Measurements from ENCODE around the gene RASA3. TPM values are rescaled to one million over a fixed set of nuclear protein-coding genes. Genes with fewer than 3 reads are reported as not detected.
"Not testable (repeated sequence)": the region's sequence is repeated elsewhere in the genome, so short reads cannot be mapped to it uniquely, and the experiment has no call there.

The RASA3 gene
- total RNA-seq, 1 experiment from 2014 or later: 22.3 TPM

GRCh38 chr13:114115191-114115671 is 17.2 kb downstream of the RASA3 start:
- CTCF ChIA-PET: interaction anchor here (0.6 kb wide), 1 partner anchor 25 kb away, joined by 4 read pairs; no protein-coding TSS in a partner anchor
- H3K4me3 Mint-ChIP-seq: no peak overlapping the region
- POLR2A ChIA-PET: no interaction called here
- peak; percentile 8 for DNase-seq (ENCODE audit: low spot score)
- peaks cover 55% of the 10 kb centered on the region for H3K4me1 Mint-ChIP-seq
- H3K27me3 Mint-ChIP-seq (ENCODE audit: low read depth): no peaks in the 10 kb centered on the region
- H3K9me3 Mint-ChIP-seq: no peaks in the 10 kb centered on the region; the same call in 1 of the 2 replicates
- no peak for ATAC-seq
- H3K27ac Mint-ChIP-seq: peak overlapping the region; percentile 75
- no peaks in the 10 kb centered on the region; the same call in 1 of the 2 replicates for H3K36me3 Mint-ChIP-seq
- no peak for TF ChIP-seq GRHL2 (CRISPR knock-in tag; IDR thresholded peaks at IDR 0.05; ENCODE audit: insufficient replicate concordance, severe bottlenecking)
- TF ChIP-seq TEAD1 (CRISPR knock-in tag; IDR thresholded peaks at IDR 0.05): no peak
- TF ChIP-seq TCF7 (CRISPR knock-in tag; IDR thresholded peaks at IDR 0.05; ENCODE audit: low read depth): no peak
- TF ChIP-seq NR1H2 (CRISPR knock-in tag; IDR thresholded peaks at IDR 0.05): no peak
- no peak for TF ChIP-seq RELA (CRISPR knock-in tag; IDR thresholded peaks at IDR 0.05; ENCODE audit: borderline replicate concordance)
- no peak for TF ChIP-seq FOXJ3 (CRISPR knock-in tag; IDR thresholded peaks at IDR 0.05; ENCODE audit: borderline replicate concordance)
- TF ChIP-seq, protein P1, sequence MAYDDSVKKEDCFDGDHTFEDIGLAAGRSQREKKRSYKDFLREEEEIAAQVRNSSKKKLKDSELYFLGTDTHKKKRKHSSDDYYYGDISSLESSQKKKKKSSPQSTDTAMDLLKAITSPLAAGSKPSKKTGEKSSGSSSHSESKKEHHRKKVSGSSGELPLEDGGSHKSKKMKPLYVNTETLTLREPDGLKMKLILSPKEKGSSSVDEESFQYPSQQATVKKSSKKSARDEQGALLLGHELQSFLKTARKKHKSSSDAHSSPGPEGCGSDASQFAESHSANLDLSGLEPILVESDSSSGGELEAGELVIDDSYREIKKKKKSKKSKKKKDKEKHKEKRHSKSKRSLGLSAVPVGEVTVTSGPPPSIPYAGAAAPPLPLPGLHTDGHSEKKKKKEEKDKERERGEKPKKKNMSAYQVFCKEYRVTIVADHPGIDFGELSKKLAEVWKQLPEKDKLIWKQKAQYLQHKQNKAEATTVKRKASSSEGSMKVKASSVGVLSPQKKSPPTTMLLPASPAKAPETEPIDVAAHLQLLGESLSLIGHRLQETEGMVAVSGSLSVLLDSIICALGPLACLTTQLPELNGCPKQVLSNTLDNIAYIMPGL (CRISPR knock-in tag; IDR thresholded peaks at IDR 0.05): no peak
- TF ChIP-seq ZNF232 (CRISPR knock-in tag; IDR thresholded peaks at IDR 0.05): no peak
- TF ChIP-seq NFATC4 (CRISPR knock-in tag; IDR thresholded peaks at IDR 0.05): no peak
- TF ChIP-seq EMX1 (CRISPR knock-in tag; IDR thresholded peaks at IDR 0.05): no peak
- no peak for TF ChIP-seq CREM (CRISPR knock-in tag; IDR thresholded peaks at IDR 0.05)
- TF ChIP-seq KAT7 (CRISPR knock-in tag; IDR thresholded peaks at IDR 0.05; ENCODE audit: borderline replicate concordance): no peak

GRCh38 chr13:114114666-114115065 is 17.8 kb downstream of the RASA3 start:
- H3K36me3 Mint-ChIP-seq; POLR2A ChIA-PET; H3K27me3 Mint-ChIP-seq (ENCODE audit: low read depth); H3K27ac Mint-ChIP-seq; H3K4me3 Mint-ChIP-seq; ATAC-seq; H3K9me3 Mint-ChIP-seq: not testable (repeated sequence)
- peak; percentile 7 for DNase-seq (ENCODE audit: low spot score)
- CTCF ChIA-PET: interaction anchor here (0.6 kb wide), 1 partner anchor 26 kb away, joined by 4 read pairs; no protein-coding TSS in a partner anchor
- H3K4me1 Mint-ChIP-seq: peaks cover 59% of the 10 kb centered on the region

GRCh38 chr13:114114006-114114640 is 18.3 kb downstream of the RASA3 start:
- Mint-ChIP-seq H3K4me3 (no peak overlapping the region), H3K4me1 (peaks cover 63% of the 10 kb centered on the region)

GRCh38 chr13:114113395-114113794 is 19.0 kb downstream of the RASA3 start:
- DNase-seq (ENCODE audit: low spot score); H3K27me3 Mint-ChIP-seq (ENCODE audit: low read depth); POLR2A ChIA-PET; H3K9me3 Mint-ChIP-seq; H3K4me3 Mint-ChIP-seq; H3K36me3 Mint-ChIP-seq; ATAC-seq: not testable (repeated sequence)
- H3K4me1 Mint-ChIP-seq: peaks cover 59% of the 10 kb centered on the region
- CTCF ChIA-PET: interaction anchor here (1.0 to 2.1 kb wide), 7 partner anchors 8 to 113 kb away, joined by 4 to 12 read pairs (median 4); partner anchors contain the start of gene RASA3
- H3K27ac Mint-ChIP-seq: peak overlapping the region; percentile 8; the same call in 1 of the 2 replicates

More at GRCh38 chr13:114114006-114114640, 18.3 kb downstream of the RASA3 start:
- Mint-ChIP-seq H3K9me3 (no peaks in the 10 kb centered on the region; the same call in 1 of the 2 replicates), H3K36me3 (no peaks in the 10 kb centered on the region; the same call in 1 of the 2 replicates), H3K27me3 (ENCODE audit: low read depth) (no peaks in the 10 kb centered on the region), H3K27ac (peak overlapping the region; percentile 34; the same call in 1 of the 2 replicates)
- ATAC-seq (no peak), DNase-seq (ENCODE audit: low spot score) (no peak)
- ChIA-PET CTCF (no interaction called here), POLR2A (no interaction called here)
- TF ChIP-seq ZBTB43 (CRISPR knock-in tag; IDR thresholded peaks at IDR 0.05): no peak
- TF ChIP-seq, protein P2, sequence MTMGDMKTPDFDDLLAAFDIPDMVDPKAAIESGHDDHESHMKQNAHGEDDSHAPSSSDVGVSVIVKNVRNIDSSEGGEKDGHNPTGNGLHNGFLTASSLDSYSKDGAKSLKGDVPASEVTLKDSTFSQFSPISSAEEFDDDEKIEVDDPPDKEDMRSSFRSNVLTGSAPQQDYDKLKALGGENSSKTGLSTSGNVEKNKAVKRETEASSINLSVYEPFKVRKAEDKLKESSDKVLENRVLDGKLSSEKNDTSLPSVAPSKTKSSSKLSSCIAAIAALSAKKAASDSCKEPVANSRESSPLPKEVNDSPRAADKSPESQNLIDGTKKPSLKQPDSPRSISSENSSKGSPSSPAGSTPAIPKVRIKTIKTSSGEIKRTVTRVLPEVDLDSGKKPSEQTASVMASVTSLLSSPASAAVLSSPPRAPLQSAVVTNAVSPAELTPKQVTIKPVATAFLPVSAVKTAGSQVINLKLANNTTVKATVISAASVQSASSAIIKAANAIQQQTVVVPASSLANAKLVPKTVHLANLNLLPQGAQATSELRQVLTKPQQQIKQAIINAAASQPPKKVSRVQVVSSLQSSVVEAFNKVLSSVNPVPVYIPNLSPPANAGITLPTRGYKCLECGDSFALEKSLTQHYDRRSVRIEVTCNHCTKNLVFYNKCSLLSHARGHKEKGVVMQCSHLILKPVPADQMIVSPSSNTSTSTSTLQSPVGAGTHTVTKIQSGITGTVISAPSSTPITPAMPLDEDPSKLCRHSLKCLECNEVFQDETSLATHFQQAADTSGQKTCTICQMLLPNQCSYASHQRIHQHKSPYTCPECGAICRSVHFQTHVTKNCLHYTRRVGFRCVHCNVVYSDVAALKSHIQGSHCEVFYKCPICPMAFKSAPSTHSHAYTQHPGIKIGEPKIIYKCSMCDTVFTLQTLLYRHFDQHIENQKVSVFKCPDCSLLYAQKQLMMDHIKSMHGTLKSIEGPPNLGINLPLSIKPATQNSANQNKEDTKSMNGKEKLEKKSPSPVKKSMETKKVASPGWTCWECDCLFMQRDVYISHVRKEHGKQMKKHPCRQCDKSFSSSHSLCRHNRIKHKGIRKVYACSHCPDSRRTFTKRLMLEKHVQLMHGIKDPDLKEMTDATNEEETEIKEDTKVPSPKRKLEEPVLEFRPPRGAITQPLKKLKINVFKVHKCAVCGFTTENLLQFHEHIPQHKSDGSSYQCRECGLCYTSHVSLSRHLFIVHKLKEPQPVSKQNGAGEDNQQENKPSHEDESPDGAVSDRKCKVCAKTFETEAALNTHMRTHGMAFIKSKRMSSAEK (CRISPR knock-in tag; IDR thresholded peaks at IDR 0.05; ENCODE audit: borderline replicate concordance): no peak
